Uterus (tissue), 4 donors: ENCODE measurements around the gene OR2Y1. TPM values are rescaled to one million over a fixed set of nuclear protein-coding genes. Genes with fewer than 3 reads are reported as not detected.

ENCODE experiments used
- DNase-seq, 2 donors: peaks; one replicate each; pipeline ENCODE4 v3.0.0-alpha.2; 2019 to 2020
- H3K27ac ChIP-seq, 2 donors: fragments of 200-600 bp; sonication (generic); 1 replicate in 1 of 2; 2 replicates in 1 of 2; pipeline ENCODE4 v1.5.1; 2016 to 2018
- H3K27me3 ChIP-seq, 2 donors: fragments of 200-600 bp; sonication (generic); one replicate each; pipeline ENCODE4 v1.5.1; 2018 to 2019; ENCODE audit warnings: control low read depth in 1 of 2
- H3K36me3 ChIP-seq, 2 donors: fragments of 200-600 bp; sonication (generic); one replicate each; pipeline ENCODE4 v1.5.1; 2019; ENCODE audit warnings: control low read depth in 1 of 2
- H3K4me1 ChIP-seq, 2 donors: fragments of 200-600 bp; sonication (generic); one replicate each; pipeline ENCODE4 v1.5.1; 2018 to 2019; ENCODE audit warnings: control low read depth in 1 of 2
- H3K4me3 ChIP-seq, 2 donors: fragments of 200-600 bp; sonication (generic); 1 replicate in 1 of 2; 2 replicates in 1 of 2; pipeline ENCODE4 v1.5.1; 2018 to 2019; ENCODE audit warnings: mild to moderate bottlenecking in 1 of 2
- H3K9me3 ChIP-seq, 2 donors: fragments of 200-600 bp; sonication (generic); one replicate each; pipeline ENCODE4 v1.5.1; 2019; ENCODE audit warnings: control low read depth in 1 of 2
- CTCF ChIP-seq, 4 experiments: fragments of 200-600 bp in 2 of 4; fragments of 450-650 bp in 2 of 4; sonication (generic) in 2 of 4; IDR thresholded peaks; one replicate each; pipeline ENCODE4 v1.5.1; 2016 to 2019; ENCODE audit warnings: antibody characterized with exemption in 4 of 4, mild to moderate bottlenecking in 2 of 4, moderate library complexity in 1 of 4
- POLR2A ChIP-seq, 2 donors: fragments of 450-650 bp; IDR thresholded peaks; one replicate each; pipeline ENCODE4 v1.6.1; 2016; ENCODE audit warnings: antibody characterized with exemption in 2 of 2, mild to moderate bottlenecking in 1 of 2, moderate library complexity in 1 of 2
- intact Hi-C: fragments of 100-400 bp; cut with DNase I; formaldehyde crosslinking; loops from one replicate; pipeline ENCODE4 v1.15.1; 2023; ENCODE audit warnings: low total_unique reads
- small RNA-seq: library from RNA; depleted of rRNA; stranded (forward); fragments of <200 nt; gene quantifications from one replicate; pipeline ENCODE3, GENCODE V24; 2016
- total RNA-seq, 4 donors: library from RNA; depleted of rRNA in 3 of 4; stranded (reverse); fragments of >200 nt in 3 of 4; gene quantifications; one replicate each; pipeline versions ENCODE4 v1.1.0 to v1.2.4, GENCODE V29; 2014 to 2023
- donor health status: DM: yes; HTN: yes; CAD: no.

The OR2Y1 gene
- total RNA-seq, 4 donors from 2014 or later: not detected

GRCh38 chr5:180689775-180690174, 50.1 kb downstream of the OR2Y1 start:
- TF ChIP-seq POLR2A (IDR thresholded peaks at IDR 0.05) (no peak), CTCF (IDR thresholded peaks at IDR 0.05) (no peak)
- Histone ChIP-seq H3K9me3 (no peaks in the 10 kb centered on the region), H3K4me3 (no peak overlapping the region), H3K27ac (no peak overlapping the region), H3K4me1 (no peaks in the 10 kb centered on the region), H3K27me3 (no peaks in the 10 kb centered on the region), H3K36me3 (no peaks in the 10 kb centered on the region)
- intact Hi-C loops: no loop called here
- DNase-seq: no peak

Small RNAs within 50 kb of the gene (small RNA-seq; reads per million reads assigned to genes)
- gene RNU1-17P: not detected

Other genes with a start within 250 kb of the OR2Y1 start
- gene CNOT6, start 245.7 kb downstream of the OR2Y1 start, total RNA-seq: 10 to 100 TPM in 3 of 4 donors, 1 to 10 TPM in 1; 3.8 to 43.5 (median 17.0) TPM
- gene SCGB3A1, start 148.6 kb downstream of the OR2Y1 start, total RNA-seq: under 1 TPM in 1 of 4 donors, not detected in 3; 0.98 TPM
- gene FLT4, start 90.5 kb downstream of the OR2Y1 start, total RNA-seq: 10 to 100 TPM; 22.5 to 35.5 (median 25.1) TPM
- gene MGAT1, start 62.7 kb upstream of the OR2Y1 start, total RNA-seq: 100 to 1,000 TPM in 2 of 4 donors, 10 to 100 TPM in 2; 67.6 to 136 (median 99.5) TPM
- 10 to 100 TPM in 3 of 4 donors, 1 to 10 TPM in 1; 8.5 to 43.6 (median 34.6) TPM for gene ZFP62, start 121.2 kb upstream of the OR2Y1 start, total RNA-seq
- 1 to 10 TPM in 1 of 4 donors, not detected in 3; 2.9 TPM for gene BTNL8, start 159.1 kb upstream of the OR2Y1 start, total RNA-seq
- gene BTNL3, start 248.8 kb upstream of the OR2Y1 start, total RNA-seq: not detected